ENCODE measurements around the gene LRTM2. TPM values are rescaled to one million over a fixed set of nuclear protein-coding genes. Genes with fewer than 3 reads are reported as not detected.

Gene LRTM2
- total RNA-seq, 1 experiment from 2014 or later = 0.07 TPM

DNA sequence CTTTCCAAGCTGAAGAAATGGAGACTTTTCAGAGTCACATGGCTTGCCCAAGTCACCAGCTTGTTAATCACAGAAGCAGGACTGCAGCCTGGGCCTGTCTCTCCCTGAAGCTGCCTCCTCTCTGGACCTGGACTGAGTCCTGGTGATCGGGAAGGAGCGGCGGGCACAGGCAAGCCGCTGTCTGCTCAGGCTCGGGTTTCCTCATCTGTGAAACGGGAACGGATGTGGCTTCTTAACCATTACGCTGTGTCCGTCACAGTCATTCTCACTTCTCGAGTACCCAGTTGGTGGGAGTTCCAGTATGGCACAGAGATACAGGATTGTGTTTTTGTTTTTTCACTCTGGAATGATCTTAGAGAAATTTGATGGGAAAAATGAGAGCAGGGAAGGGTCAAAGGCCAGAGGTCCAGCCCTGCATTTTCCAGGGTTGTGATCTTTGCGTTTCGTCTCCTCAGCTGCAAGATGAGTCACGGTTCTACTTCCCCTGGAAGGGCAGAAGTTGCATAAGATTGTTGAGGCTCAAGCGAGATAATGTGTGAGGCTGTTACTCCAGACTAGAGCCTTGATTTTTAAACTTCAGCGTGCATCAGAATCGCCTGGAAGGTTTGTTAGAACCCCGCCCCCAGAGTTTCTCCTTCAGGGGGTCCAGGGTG is 7.6 kb upstream of the LRTM2 start:
- H3K36me3 ChIP-seq (ENCODE audit: control insufficient read depth in 1 of 2, insufficient read depth in 2 of 2, low read length in 2 of 2) = no peaks in the 10 kb centered on the region
- no peak overlapping the region for H3K4me3 ChIP-seq (replicated peaks in 1 of 2; ENCODE audit: low read depth in 1 of 2, low read length in 2 of 2)
- H3K27ac ChIP-seq (ENCODE audit: low read depth, low read length) = no peak overlapping the region
- H3K9ac ChIP-seq (ENCODE audit: low read length) = no peak overlapping the region
- H3K4me1 ChIP-seq (ENCODE audit: control insufficient read depth in 1 of 2, insufficient read depth in 2 of 2, low read length in 2 of 2) = peaks cover 0 to 4% of the 10 kb centered on the region in 2 experiments; a peak in 1 of 4 replicates
- no peaks in the 10 kb centered on the region for H4K20me1 ChIP-seq (ENCODE audit: insufficient read depth)
- intact Hi-C loops (cut with micrococcal nuclease) = no loop called here
- H3K9me2 ChIP-seq (ENCODE audit: insufficient read depth) = no peaks in the 10 kb centered on the region
- RAD21 ChIA-PET (ENCODE audit: low non-redundant PET in 1 of 2, low total read pairs in 2 of 2, uncharacterized antibody in 2 of 2, unreplicated experiment in 2 of 2) = no interaction called here
- TF ChIP-seq ELF1 (IDR thresholded peaks at IDR 0.05; ENCODE audit: borderline replicate concordance, low read depth) = no peak
- no peak for TF ChIP-seq EGR1 (IDR thresholded peaks at IDR 0.05; ENCODE audit: low read depth)
- no peak for TF ChIP-seq CEBPB (IDR thresholded peaks at IDR 0.05; ENCODE audit: low read depth)
- TF ChIP-seq SRF (IDR thresholded peaks at IDR 0.05; ENCODE audit: low read depth) = no peak
- no peak for TF ChIP-seq SIN3A (IDR thresholded peaks at IDR 0.05; ENCODE audit: low read depth)
- TF ChIP-seq, protein P1, sequence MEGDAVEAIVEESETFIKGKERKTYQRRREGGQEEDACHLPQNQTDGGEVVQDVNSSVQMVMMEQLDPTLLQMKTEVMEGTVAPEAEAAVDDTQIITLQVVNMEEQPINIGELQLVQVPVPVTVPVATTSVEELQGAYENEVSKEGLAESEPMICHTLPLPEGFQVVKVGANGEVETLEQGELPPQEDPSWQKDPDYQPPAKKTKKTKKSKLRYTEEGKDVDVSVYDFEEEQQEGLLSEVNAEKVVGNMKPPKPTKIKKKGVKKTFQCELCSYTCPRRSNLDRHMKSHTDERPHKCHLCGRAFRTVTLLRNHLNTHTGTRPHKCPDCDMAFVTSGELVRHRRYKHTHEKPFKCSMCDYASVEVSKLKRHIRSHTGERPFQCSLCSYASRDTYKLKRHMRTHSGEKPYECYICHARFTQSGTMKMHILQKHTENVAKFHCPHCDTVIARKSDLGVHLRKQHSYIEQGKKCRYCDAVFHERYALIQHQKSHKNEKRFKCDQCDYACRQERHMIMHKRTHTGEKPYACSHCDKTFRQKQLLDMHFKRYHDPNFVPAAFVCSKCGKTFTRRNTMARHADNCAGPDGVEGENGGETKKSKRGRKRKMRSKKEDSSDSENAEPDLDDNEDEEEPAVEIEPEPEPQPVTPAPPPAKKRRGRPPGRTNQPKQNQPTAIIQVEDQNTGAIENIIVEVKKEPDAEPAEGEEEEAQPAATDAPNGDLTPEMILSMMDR (IDR thresholded peaks at IDR 0.05 in 2 of 3, conservative IDR thresholded peaks at IDR 0.05 in 1 of 3; ENCODE audit: borderline replicate concordance in 1 of 3, insufficient read depth in 1 of 3, low read depth in 2 of 3, low read length in 2 of 3) = no peak
- TF ChIP-seq, protein P2, sequence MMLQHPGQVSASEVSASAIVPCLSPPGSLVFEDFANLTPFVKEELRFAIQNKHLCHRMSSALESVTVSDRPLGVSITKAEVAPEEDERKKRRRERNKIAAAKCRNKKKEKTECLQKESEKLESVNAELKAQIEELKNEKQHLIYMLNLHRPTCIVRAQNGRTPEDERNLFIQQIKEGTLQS (IDR thresholded peaks at IDR 0.05) = no peak
- TF ChIP-seq, protein P3, sequence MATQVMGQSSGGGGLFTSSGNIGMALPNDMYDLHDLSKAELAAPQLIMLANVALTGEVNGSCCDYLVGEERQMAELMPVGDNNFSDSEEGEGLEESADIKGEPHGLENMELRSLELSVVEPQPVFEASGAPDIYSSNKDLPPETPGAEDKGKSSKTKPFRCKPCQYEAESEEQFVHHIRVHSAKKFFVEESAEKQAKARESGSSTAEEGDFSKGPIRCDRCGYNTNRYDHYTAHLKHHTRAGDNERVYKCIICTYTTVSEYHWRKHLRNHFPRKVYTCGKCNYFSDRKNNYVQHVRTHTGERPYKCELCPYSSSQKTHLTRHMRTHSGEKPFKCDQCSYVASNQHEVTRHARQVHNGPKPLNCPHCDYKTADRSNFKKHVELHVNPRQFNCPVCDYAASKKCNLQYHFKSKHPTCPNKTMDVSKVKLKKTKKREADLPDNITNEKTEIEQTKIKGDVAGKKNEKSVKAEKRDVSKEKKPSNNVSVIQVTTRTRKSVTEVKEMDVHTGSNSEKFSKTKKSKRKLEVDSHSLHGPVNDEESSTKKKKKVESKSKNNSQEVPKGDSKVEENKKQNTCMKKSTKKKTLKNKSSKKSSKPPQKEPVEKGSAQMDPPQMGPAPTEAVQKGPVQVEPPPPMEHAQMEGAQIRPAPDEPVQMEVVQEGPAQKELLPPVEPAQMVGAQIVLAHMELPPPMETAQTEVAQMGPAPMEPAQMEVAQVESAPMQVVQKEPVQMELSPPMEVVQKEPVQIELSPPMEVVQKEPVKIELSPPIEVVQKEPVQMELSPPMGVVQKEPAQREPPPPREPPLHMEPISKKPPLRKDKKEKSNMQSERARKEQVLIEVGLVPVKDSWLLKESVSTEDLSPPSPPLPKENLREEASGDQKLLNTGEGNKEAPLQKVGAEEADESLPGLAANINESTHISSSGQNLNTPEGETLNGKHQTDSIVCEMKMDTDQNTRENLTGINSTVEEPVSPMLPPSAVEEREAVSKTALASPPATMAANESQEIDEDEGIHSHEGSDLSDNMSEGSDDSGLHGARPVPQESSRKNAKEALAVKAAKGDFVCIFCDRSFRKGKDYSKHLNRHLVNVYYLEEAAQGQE (IDR thresholded peaks at IDR 0.05; ENCODE audit: low read depth) = no peak
- TF ChIP-seq CBX3 (IDR thresholded peaks at IDR 0.05; ENCODE audit: low read depth) = no peak
- TF ChIP-seq, protein P4, sequence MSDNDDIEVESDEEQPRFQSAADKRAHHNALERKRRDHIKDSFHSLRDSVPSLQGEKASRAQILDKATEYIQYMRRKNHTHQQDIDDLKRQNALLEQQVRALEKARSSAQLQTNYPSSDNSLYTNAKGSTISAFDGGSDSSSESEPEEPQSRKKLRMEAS (IDR thresholded peaks at IDR 0.05) = no peak
- no peak for TF ChIP-seq ZFX (IDR thresholded peaks at IDR 0.05)
- TF ChIP-seq POLR2A (IDR thresholded peaks at IDR 0.05; ENCODE audit: borderline replicate concordance, extremely low read depth, insufficient read depth, insufficient read length) = no peak
- TF ChIP-seq FOSL1 (IDR thresholded peaks at IDR 0.05; ENCODE audit: low read depth) = no peak
- TF ChIP-seq RAD21 (IDR thresholded peaks at IDR 0.05; ENCODE audit: low read depth) = no peak
- TF ChIP-seq, protein P5, sequence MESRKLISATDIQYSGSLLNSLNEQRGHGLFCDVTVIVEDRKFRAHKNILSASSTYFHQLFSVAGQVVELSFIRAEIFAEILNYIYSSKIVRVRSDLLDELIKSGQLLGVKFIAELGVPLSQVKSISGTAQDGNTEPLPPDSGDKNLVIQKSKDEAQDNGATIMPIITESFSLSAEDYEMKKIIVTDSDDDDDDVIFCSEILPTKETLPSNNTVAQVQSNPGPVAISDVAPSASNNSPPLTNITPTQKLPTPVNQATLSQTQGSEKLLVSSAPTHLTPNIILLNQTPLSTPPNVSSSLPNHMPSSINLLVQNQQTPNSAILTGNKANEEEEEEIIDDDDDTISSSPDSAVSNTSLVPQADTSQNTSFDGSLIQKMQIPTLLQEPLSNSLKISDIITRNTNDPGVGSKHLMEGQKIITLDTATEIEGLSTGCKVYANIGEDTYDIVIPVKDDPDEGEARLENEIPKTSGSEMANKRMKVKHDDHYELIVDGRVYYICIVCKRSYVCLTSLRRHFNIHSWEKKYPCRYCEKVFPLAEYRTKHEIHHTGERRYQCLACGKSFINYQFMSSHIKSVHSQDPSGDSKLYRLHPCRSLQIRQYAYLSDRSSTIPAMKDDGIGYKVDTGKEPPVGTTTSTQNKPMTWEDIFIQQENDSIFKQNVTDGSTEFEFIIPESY (IDR thresholded peaks at IDR 0.05; ENCODE audit: extremely low read depth, insufficient replicate concordance, low read length) = no peak
- no peaks in the 10 kb centered on the region for H3K9me3 ChIP-seq (ENCODE audit: control insufficient read depth in 1 of 2, insufficient read depth in 1 of 2, low read depth in 1 of 2, low read length in 2 of 2)
- BruUV-seq (replicated peaks) = no TSS peak
- POLR2A ChIA-PET = no interaction called here
- DNase-seq (ENCODE audit: low read depth, low spot score) (no peak), ATAC-seq (no peak)
- H3K27me3 ChIP-seq (ENCODE audit: insufficient read depth, low read length) = no peaks in the 10 kb centered on the region
- no peaks in the 10 kb centered on the region for H3K79me2 ChIP-seq (ENCODE audit: insufficient read depth, low read length)
- no peak overlapping the region for H2AFZ ChIP-seq (ENCODE audit: low read depth, low read length, poor library complexity, severe bottlenecking)
- CTCF ChIA-PET = no interaction called here
- no peak overlapping the region for H3K4me2 ChIP-seq (ENCODE audit: low read length)
